Measurements from ENCODE around the gene PPP2R2D. TPM values are rescaled to one million over a fixed set of nuclear protein-coding genes. Genes with fewer than 3 reads are reported as not detected.

PPP2R2D gene
- total RNA-seq, 4 donors from 2014 or later = 18.6 to 27.5 (median 22.1) TPM

- H3K36me3 ChIP-seq = peaks cover 0 to 62% (median 0%) of the 10 kb centered on the region in 3 donors
- H3K27me3 ChIP-seq = no peaks in the 10 kb centered on the region
- intact Hi-C loops (cut with DNase I) = no loop called here
- WGBS, 2 donors = 63 to 69% methylated on average over 5 of the region's 5 CpGs
- H3K4me3 ChIP-seq = no peak overlapping the region
- no peaks in the 10 kb centered on the region for H3K9me3 ChIP-seq
- peak overlapping the region in 1 of 4 donors; percentile 0 for H3K27ac ChIP-seq
- TF ChIP-seq POLR2A (IDR thresholded peaks at IDR 0.05) = no peak
- no peak for TF ChIP-seq CTCF (IDR thresholded peaks at IDR 0.05)
- no peak for DNase-seq
- peaks cover 4 to 79% (median 19%) of the 10 kb centered on the region in 3 donors for H3K4me1 ChIP-seq
Measured at GRCh38 chr10:131908151-131908550, 7.3 kb downstream of the PPP2R2D start.

GRCh38 chr10:131909014-131909808 lies 8.4 kb downstream of the PPP2R2D start:
- peaks cover 0 to 62% (median 0%) of the 10 kb centered on the region in 3 donors for H3K36me3 ChIP-seq
- H3K4me1 ChIP-seq = peaks cover 4 to 76% (median 8%) of the 10 kb centered on the region in 3 donors
- intact Hi-C loops (cut with DNase I) = no loop called here
- no peaks in the 10 kb centered on the region for H3K27me3 ChIP-seq
- no peak overlapping the region for H3K27ac ChIP-seq
- H3K4me3 ChIP-seq = no peak overlapping the region
- TF ChIP-seq POLR2A (IDR thresholded peaks at IDR 0.05) = no peak
- no peak for TF ChIP-seq CTCF (IDR thresholded peaks at IDR 0.05)
- DNase-seq = no peak
- H3K9me3 ChIP-seq = no peaks in the 10 kb centered on the region
- WGBS, 2 donors = 70 to 71% methylated on average over 7 to 8 of the region's 8 CpGs

GRCh38 chr10:131909929-131910328 lies 9.1 kb downstream of the PPP2R2D start:
- 90 to 92% methylated on average over 11 of the region's 11 CpGs for WGBS, 2 donors
- Histone ChIP-seq H3K27me3 (no peaks in the 10 kb centered on the region), H3K9me3 (no peaks in the 10 kb centered on the region), H3K27ac (no peak overlapping the region), H3K4me3 (no peak overlapping the region), H3K4me1 (peaks cover 0 to 68% (median 7%) of the 10 kb centered on the region in 3 donors), H3K36me3 (peaks cover 0 to 62% (median 0%) of the 10 kb centered on the region in 3 donors)
- DNase-seq = no peak
- TF ChIP-seq CTCF (IDR thresholded peaks at IDR 0.05) (no peak), POLR2A (IDR thresholded peaks at IDR 0.05) (no peak)
- intact Hi-C loops (cut with DNase I) = no loop called here

- TF ChIP-seq POLR2A (IDR thresholded peaks at IDR 0.05) (no peak), CTCF (IDR thresholded peaks at IDR 0.05) (no peak)
- Histone ChIP-seq H3K9me3 (no peaks in the 10 kb centered on the region), H3K4me3 (no peak overlapping the region), H3K4me1 (peaks cover 0 to 60% (median 3%) of the 10 kb centered on the region in 3 donors), H3K27ac (peak overlapping the region in 1 of 4 donors; percentile 1), H3K36me3 (peaks cover 0 to 58% (median 0%) of the 10 kb centered on the region in 3 donors), H3K27me3 (no peaks in the 10 kb centered on the region)
- DNase-seq = no peak
- intact Hi-C loops (cut with DNase I) = no loop called here
- 90 to 91% methylated on average over 12 to 13 of the region's 15 CpGs for WGBS, 2 donors
Measured at GRCh38 chr10:131910663-131911314, 10.0 kb downstream of the PPP2R2D start.

GRCh38 chr10:131911451-131911850 lies 10.6 kb downstream of the PPP2R2D start:
- intact Hi-C loops (cut with DNase I) = no loop called here
- Histone ChIP-seq H3K27me3 (no peaks in the 10 kb centered on the region), H3K36me3 (peaks cover 0 to 51% (median 0%) of the 10 kb centered on the region in 3 donors), H3K27ac (peak overlapping the region in 1 of 4 donors; percentile 1), H3K4me1 (peaks cover 0 to 53% (median 3%) of the 10 kb centered on the region in 3 donors), H3K9me3 (no peaks in the 10 kb centered on the region), H3K4me3 (no peak overlapping the region)
- WGBS, 2 donors = 74 to 79% methylated on average over 9 of the region's 9 CpGs
- DNase-seq = no peak
- no peak for TF ChIP-seq CTCF (IDR thresholded peaks at IDR 0.05)
- TF ChIP-seq POLR2A (IDR thresholded peaks at IDR 0.05) = no peak
